ENCODE data around the gene TAF1B. TPM values are rescaled to one million over a fixed set of nuclear protein-coding genes. Genes with fewer than 3 reads are reported as not detected.
"Not testable (repeated sequence)": the region's sequence is repeated elsewhere in the genome, so short reads cannot be mapped to it uniquely, and the experiment has no call there.

Gene TAF1B
- total RNA-seq, 1 experiment from 2014 or later = 29.9 TPM

- no peak overlapping the region for H2BK15ac ChIP-seq (ENCODE audit: low read depth, low read length)
- no peak overlapping the region for H4K5ac ChIP-seq (ENCODE audit: insufficient read length, low read depth, low read length)
- DNase-seq = no peak
- peaks cover 22% of the 10 kb centered on the region for H3K27me3 Mint-ChIP-seq (ENCODE audit: low read depth)
- no peak overlapping the region for H2AFZ ChIP-seq (ENCODE audit: low read length)
- no peaks in the 10 kb centered on the region for H3K79me1 ChIP-seq (ENCODE audit: insufficient read depth, low read depth, low read length, poor library complexity, severe bottlenecking)
- peaks cover 69 to 73% of the 10 kb centered on the region in 2 experiments for H3K9me3 Mint-ChIP-seq
- H3K23me2 ChIP-seq (ENCODE audit: insufficient read length, low read depth, low read length, poor library complexity, severe bottlenecking) = no peaks in the 10 kb centered on the region
- no peak overlapping the region for H3K18ac ChIP-seq (ENCODE audit: insufficient read length, low read depth, low read length)
- H3K14ac ChIP-seq (ENCODE audit: insufficient read depth, low read length) = no peak overlapping the region
- H3K27ac ChIP-seq (ENCODE audit: insufficient read length, low read depth, low read length) = no peak overlapping the region
- H3K27ac Mint-ChIP-seq = no peak overlapping the region
- peaks cover 43% of the 10 kb centered on the region for H3K9me3 ChIP-seq (ENCODE audit: control insufficient read depth, low read depth, low read length)
- H3K27me3 ChIP-seq (ENCODE audit: insufficient read depth, low read length) = no peaks in the 10 kb centered on the region
- H3K36me3 Mint-ChIP-seq (ENCODE audit: insufficient read depth in 1 of 3, low read depth in 3 of 3) = peaks cover 88 to 93% (median 92%) of the 10 kb centered on the region in 3 experiments
- H3K4me2 ChIP-seq (ENCODE audit: insufficient read depth, insufficient read length, low read length) = no peak overlapping the region
- no peak overlapping the region for H3K23ac ChIP-seq (ENCODE audit: insufficient read length, low read depth, low read length)
- no peak overlapping the region for H2BK5ac ChIP-seq (ENCODE audit: insufficient read length, low read length)
- H2BK20ac ChIP-seq (ENCODE audit: low read depth, low read length, poor library complexity, severe bottlenecking) = no peak overlapping the region
- no peak overlapping the region for H3T11ph ChIP-seq (ENCODE audit: low read length)
- TF ChIP-seq CTCF (conservative IDR thresholded peaks at IDR 0.05) = no peak
- H3K9ac ChIP-seq (ENCODE audit: extremely low read depth, insufficient read length, low read length) = no peak overlapping the region
- no peak overlapping the region for H2BK12ac ChIP-seq (ENCODE audit: insufficient read length, low read depth, low read length)
- H2AK5ac ChIP-seq (ENCODE audit: insufficient read length, low read length) = no peak overlapping the region
- no peak overlapping the region for H4K91ac ChIP-seq (ENCODE audit: insufficient read length, low read depth, low read length)
- no peaks in the 10 kb centered on the region for H3K4me1 ChIP-seq (ENCODE audit: insufficient read depth, low read length)
- H3K79me2 ChIP-seq (ENCODE audit: insufficient read depth, low read length) = no peaks in the 10 kb centered on the region
- no peaks in the 10 kb centered on the region for H3K4me1 Mint-ChIP-seq
- no peak overlapping the region for H3K4me3 Mint-ChIP-seq
- H2BK120ac ChIP-seq (ENCODE audit: low read depth, low read length, poor library complexity, severe bottlenecking) = no peak overlapping the region
- WGBS (ENCODE audit: extremely low coverage, insufficient read length, low lambda C conversion rate) = no CpG with 5 or more reads among the region's 5 CpGs
- no peaks in the 10 kb centered on the region for H4K20me1 ChIP-seq (ENCODE audit: control insufficient read depth, insufficient read depth, insufficient read length)
- H3K56ac ChIP-seq (ENCODE audit: insufficient read length, low read depth, low read length) = no peak overlapping the region
- no peak overlapping the region for H4K8ac ChIP-seq (replicated peaks; ENCODE audit: insufficient read length, low read depth, low read length)
- H3K4ac ChIP-seq (ENCODE audit: low read depth, low read length) = no peak overlapping the region
Observed at GRCh38 chr2:9858730-9859068, 15.4 kb downstream of the TAF1B start.

DNA sequence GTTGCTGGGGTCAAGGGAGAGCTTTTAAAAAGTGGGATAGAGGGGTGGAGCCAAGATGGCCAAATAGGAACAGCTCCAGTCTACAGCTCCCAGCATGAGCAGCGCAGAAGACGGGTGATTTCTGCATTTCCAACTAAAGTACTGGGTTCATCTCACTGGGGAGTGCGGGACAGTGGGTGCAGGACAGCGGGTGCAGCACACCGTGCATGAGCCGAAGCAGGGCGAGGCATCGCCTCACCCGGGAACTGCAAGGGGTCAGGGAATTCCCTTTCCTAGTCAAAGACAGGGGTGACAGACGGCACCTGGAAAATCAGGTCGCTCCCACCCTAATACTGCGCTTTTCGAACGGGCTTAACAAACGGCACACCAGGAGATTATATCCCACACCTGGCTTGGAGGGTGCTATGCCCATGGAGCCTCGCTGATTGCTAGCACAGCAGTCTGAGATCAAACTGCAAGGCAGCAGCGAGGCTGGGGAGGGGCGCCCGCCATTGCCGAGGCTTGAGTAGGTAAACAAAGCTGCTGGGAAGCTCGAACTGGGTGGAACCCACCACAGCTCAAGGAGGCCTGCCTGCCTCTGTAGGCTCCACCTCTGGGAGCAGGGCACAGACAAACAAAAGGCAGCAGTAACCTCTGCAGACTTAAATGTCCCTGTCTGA, 17.8 kb downstream of the TAF1B start:
- H3T11ph ChIP-seq (ENCODE audit: low read length); H3K27me3 ChIP-seq (ENCODE audit: insufficient read depth, low read length); H2BK5ac ChIP-seq (ENCODE audit: insufficient read length, low read length); H4K5ac ChIP-seq (ENCODE audit: insufficient read length, low read depth, low read length); H3K4ac ChIP-seq (ENCODE audit: low read depth, low read length); H2BK15ac ChIP-seq (ENCODE audit: low read depth, low read length); H2BK120ac ChIP-seq (ENCODE audit: low read depth, low read length, poor library complexity, severe bottlenecking); H3K23ac ChIP-seq (ENCODE audit: insufficient read length, low read depth, low read length); H3K4me3 Mint-ChIP-seq; H3K56ac ChIP-seq (ENCODE audit: insufficient read length, low read depth, low read length); H3K9ac ChIP-seq (ENCODE audit: extremely low read depth, insufficient read length, low read length); H3K79me2 ChIP-seq (ENCODE audit: insufficient read depth, low read length); H4K20me1 ChIP-seq (ENCODE audit: control insufficient read depth, insufficient read depth, insufficient read length); H3K14ac ChIP-seq (ENCODE audit: insufficient read depth, low read length); H3K23me2 ChIP-seq (ENCODE audit: insufficient read length, low read depth, low read length, poor library complexity, severe bottlenecking); H4K8ac ChIP-seq (replicated peaks; ENCODE audit: insufficient read length, low read depth, low read length); H2AFZ ChIP-seq (ENCODE audit: low read length); H3K4me1 Mint-ChIP-seq; H2BK20ac ChIP-seq (ENCODE audit: low read depth, low read length, poor library complexity, severe bottlenecking); H3K4me1 ChIP-seq (ENCODE audit: insufficient read depth, low read length); H3K27ac ChIP-seq (ENCODE audit: insufficient read length, low read depth, low read length); H2BK12ac ChIP-seq (ENCODE audit: insufficient read length, low read depth, low read length); H2AK5ac ChIP-seq (ENCODE audit: insufficient read length, low read length); H4K91ac ChIP-seq (ENCODE audit: insufficient read length, low read depth, low read length); H3K4me2 ChIP-seq (ENCODE audit: insufficient read depth, insufficient read length, low read length); H3K27ac Mint-ChIP-seq; H3K79me1 ChIP-seq (ENCODE audit: insufficient read depth, low read depth, low read length, poor library complexity, severe bottlenecking); DNase-seq; H3K18ac ChIP-seq (ENCODE audit: insufficient read length, low read depth, low read length): not testable (repeated sequence)
- H3K9me3 ChIP-seq (ENCODE audit: control insufficient read depth, low read depth, low read length) = peaks cover 43% of the 10 kb centered on the region
- Mint-ChIP-seq H3K36me3 (ENCODE audit: insufficient read depth in 1 of 3, low read depth in 3 of 3) (peaks cover 70 to 76% (median 74%) of the 10 kb centered on the region in 3 experiments), H3K9me3 (peaks cover 76 to 82% of the 10 kb centered on the region in 2 experiments), H3K27me3 (ENCODE audit: low read depth) (peaks cover 24% of the 10 kb centered on the region)
- WGBS (ENCODE audit: extremely low coverage, insufficient read length, low lambda C conversion rate) = no CpG with 5 or more reads among the region's 21 CpGs
